H1 (cell line): ENCODE data around the gene GAK. TPM values are rescaled to one million over a fixed set of nuclear protein-coding genes. Genes with fewer than 3 reads are reported as not detected.

ENCODE experiments used
- CHD1 ChIP-seq: IDR thresholded peaks from 2 replicates; pipeline ENCODE4 v1.6.1; 2012; ENCODE audit warnings: low read depth, low read length, improper control_type of control experiment
- CTBP2 ChIP-seq: IDR thresholded peaks from 2 replicates; pipeline ENCODE4 v1.7.0; 2011; ENCODE audit warnings: borderline replicate concordance, mild to moderate bottlenecking, moderate library complexity, mixed read lengths, low read length; ENCODE audit not compliant: insufficient read depth, insufficient read length
- JUND ChIP-seq: IDR thresholded peaks from 2 replicates; pipeline ENCODE4 v1.6.1; 2011; ENCODE audit warnings: mild to moderate bottlenecking, improper control_type of control experiment, low read length
- RNF2 ChIP-seq: fragments of 200-900, 300-1000 bp; sonication (generic); IDR thresholded peaks from 2 replicates; pipeline ENCODE4 v1.7.1; 2016; ENCODE audit warnings: borderline replicate concordance, low read depth, mild to moderate bottlenecking, antibody characterized with exemption, low read length; ENCODE audit not compliant: poor library complexity, severe bottlenecking; ENCODE audit errors: missing control alignments
- SIRT6 ChIP-seq: IDR thresholded peaks from one replicate; pipeline ENCODE4 v1.7.1; 2012; ENCODE audit warnings: low read length, inconsistent platforms
- TBP ChIP-seq: IDR thresholded peaks from 2 replicates; pipeline ENCODE4 v1.6.1; 2011; ENCODE audit warnings: low read depth, low read length, improper control_type of control experiment
- polyA plus RNA-seq, 7 experiments: library from polyadenylated mRNA; depleted of rRNA in 3 of 7; stranded (reverse) in 5 of 7; unstranded in 2 of 7; fragments of >200 nt in 5 of 7; fragments of 200-250 nt in 2 of 7; gene quantifications; 1 replicate in 5 of 7; 2 replicates in 1 of 7; 4 replicates in 1 of 7; pipeline versions ENCODE4 v1.2.1 to v1.2.3, GENCODE V29; 2011 to 2013; ENCODE audit warnings: missing spikeins in 2 of 7, mixed read lengths in 2 of 7
- total RNA-seq: library from RNA; stranded (reverse); fragmentation: NEBNext Ultra II Directional; extraction: Animal tissue kit (Norgen Biotek cat#: 25700); gene quantifications from 2 replicates; pipeline ENCODE4 v1.2.1, GENCODE V29; 2021

Gene GAK
- total and polyA plus RNA-seq, 2 of the 8 experiments (the other 6 are each of a cell fraction or from before 2014, with no cell fraction given): 31.5 to 70.8 TPM

DNA sequence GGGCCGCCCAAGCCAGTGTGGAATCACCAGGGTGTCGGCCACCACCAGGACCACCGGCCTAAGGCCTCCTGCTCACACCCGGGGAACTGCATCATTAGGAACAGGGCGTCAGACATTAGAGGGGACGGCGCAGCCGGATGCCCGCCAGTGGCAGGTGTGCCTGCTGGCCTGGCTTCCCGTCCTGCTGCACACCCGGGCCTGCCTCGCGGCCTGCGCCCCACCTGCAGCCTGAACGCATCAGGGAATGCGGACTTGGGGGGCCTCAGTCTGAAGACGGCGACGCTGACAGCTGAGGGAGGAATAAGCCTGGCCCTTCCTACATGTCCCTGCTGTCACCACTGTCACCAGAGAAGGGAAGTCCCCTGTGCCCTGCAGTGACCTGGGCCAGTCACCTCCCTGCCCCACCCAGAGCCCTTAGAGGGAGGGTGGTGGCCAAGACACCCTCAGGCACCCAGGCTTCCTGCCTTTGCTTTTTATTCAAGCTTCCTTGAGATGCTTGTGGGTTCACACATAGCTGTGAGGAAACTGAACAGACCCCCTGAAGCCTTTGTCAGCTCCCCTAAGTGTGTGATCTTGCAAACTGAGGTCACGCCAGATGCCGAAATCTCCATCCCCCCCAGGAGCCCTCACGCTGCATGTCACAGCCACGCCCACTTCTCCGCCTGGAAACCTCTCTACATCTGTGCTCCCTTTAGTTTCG, 38.1 kb upstream of the GAK start (continued):
- TF ChIP-seq CHD1: no peak
- TF ChIP-seq TBP: no peak
- TF ChIP-seq JUND: no peak
- TF ChIP-seq CTBP2: no peak
- no peak for TF ChIP-seq SIRT6
- TF ChIP-seq RNF2: no peak
